GM12801 (cell line): ENCODE data around the gene CFAP100.

Experiments used
- CTCF ChIP-seq: IDR thresholded peaks from one replicate; pipeline ENCODE4 v1.5.1; 2011; ENCODE audit warnings: control low read depth; ENCODE audit not compliant: insufficient read length; ENCODE audit errors: extremely low read depth

Gene CFAP100

GRCh38 chr3:126402178-126402577 lies 7.5 kb downstream of the CFAP100 start:
- TF ChIP-seq CTCF = no peak

GRCh38 chr3:126402666-126403302 lies 8.1 kb downstream of the CFAP100 start:
- no peak for TF ChIP-seq CTCF

GRCh38 chr3:126406389-126407296 lies 11.9 kb downstream of the CFAP100 start:
- no peak for TF ChIP-seq CTCF

- no peak for TF ChIP-seq CTCF
Observed at GRCh38 chr3:126407412-126408044, 12.8 kb downstream of the CFAP100 start.

- TF ChIP-seq CTCF = no peak
Observed at GRCh38 chr3:126408099-126408498, 13.4 kb downstream of the CFAP100 start.

GRCh38 chr3:126412841-126413692 lies 18.4 kb downstream of the CFAP100 start:
- TF ChIP-seq CTCF = no peak
